Mucosa of gallbladder (tissue), 1 donor: ENCODE measurements around the gene C1RL. TPM values are rescaled to one million over a fixed set of nuclear protein-coding genes. Genes with fewer than 3 reads are reported as not detected.
"Not testable (repeated sequence)": the region's sequence is repeated elsewhere in the genome, so short reads cannot be mapped to it uniquely, and the experiment has no call there.

Experiments
- DNase-seq: peaks from one replicate; pipeline ENCODE4 v3.0.0-alpha.2; 2020; ENCODE audit warnings: low spot score
- total RNA-seq: library from RNA; stranded (reverse); gene quantifications from one replicate; pipeline ENCODE4 v1.2.1, GENCODE V29; 2021
- donor health status: DM: no; HTN: no; CAD: no.

The C1RL gene
- total RNA-seq, 1 donor from 2014 or later = 49.6 TPM

GRCh38 chr12:7064516-7064915 lies 44.5 kb downstream of the C1RL start:
- no peak for DNase-seq

- DNase-seq = no peak
These were observed 47.4 kb downstream of the C1RL start for GRCh38 chr12:7061596-7061995.

- DNase-seq = no peak
These were observed 47.9 kb downstream of the C1RL start for GRCh38 chr12:7061138-7061537.

- DNase-seq = peak; percentile 71
These were observed 48.6 kb downstream of the C1RL start, which contains the start of gene C1S for GRCh38 chr12:7060353-7060954. TSS of gene C1S (plus strand) at chr12:7060718. CDS start at chr12:7061913, 1,195 bp downstream.

- DNase-seq = no peak
These were observed 49.2 kb downstream of the C1RL start for GRCh38 chr12:7059780-7060179.

GRCh38 chr12:7058850-7059395 lies 50.1 kb downstream of the C1RL start:
- DNase-seq = no peak

GRCh38 chr12:7058163-7058845 lies 50.7 kb downstream of the C1RL start:
- DNase-seq = no peak

GRCh38 chr12:7055736-7056135 lies 53.3 kb downstream of the C1RL start:
- DNase-seq = not testable (repeated sequence)

- no peak for DNase-seq
These were observed 54.1 kb downstream of the C1RL start for GRCh38 chr12:7054925-7055324.

- not testable (repeated sequence) for DNase-seq
These were observed 59.0 kb downstream of the C1RL start for GRCh38 chr12:7049973-7050372.

GRCh38 chr12:7049445-7049951 lies 59.5 kb downstream of the C1RL start:
- not testable (repeated sequence) for DNase-seq

- DNase-seq = no peak
These were observed 61.7 kb downstream of the C1RL start for GRCh38 chr12:7047306-7047705.

- no peak for DNase-seq
These were observed 62.5 kb downstream of the C1RL start for GRCh38 chr12:7046383-7047105.

GRCh38 chr12:7045913-7046312 lies 63.1 kb downstream of the C1RL start:
- DNase-seq = no peak

Other genes with a start within 250 kb of the C1RL start
- 610 TPM for gene TPI1, start 241.7 kb downstream of the C1RL start, total RNA-seq
- 33.7 TPM for gene SPSB2, start 235.9 kb downstream of the C1RL start, total RNA-seq
- gene LRRC23, start 204.4 kb downstream of the C1RL start, total RNA-seq = 13.1 TPM
- 30.5 TPM for gene ENO2, start 194.6 kb downstream of the C1RL start, total RNA-seq
- 153 TPM for gene ATN1, start 181.3 kb downstream of the C1RL start, total RNA-seq
- not detected for gene RNU7-1, start 165.4 kb downstream of the C1RL start, total RNA-seq
- gene C12orf57, start 165.2 kb downstream of the C1RL start, total RNA-seq = 265 TPM
- gene PTPN6, start 157.9 kb downstream of the C1RL start, total RNA-seq = 66.4 TPM
- 141 TPM for gene PHB2, start 138.6 kb downstream of the C1RL start, total RNA-seq
- gene EMG1, start 138.3 kb downstream of the C1RL start, total RNA-seq = 31.8 TPM
- 26.6 TPM for gene LPCAT3, start 90.7 kb downstream of the C1RL start, total RNA-seq
- 319 TPM for gene C1S, start 48.5 kb downstream of the C1RL start, total RNA-seq
- gene C1R, start 16.8 kb downstream of the C1RL start, total RNA-seq = 303 TPM
- gene RBP5, start 19.7 kb upstream of the C1RL start, total RNA-seq = 7.1 TPM
- 40.6 TPM for gene CLSTN3, start 21.2 kb upstream of the C1RL start, total RNA-seq
- gene PEX5, start 80.5 kb upstream of the C1RL start, total RNA-seq = 53.7 TPM
- not detected for gene ACSM4, start 194.9 kb upstream of the C1RL start, total RNA-seq